C4-2B (cell line): ENCODE results near the gene PLPP4.

Experiments used
- H3K27ac ChIP-seq: fragments of 450-650 bp; 2 replicates; pipeline ENCODE4 v1.5.1; 2017
- CTCF ChIP-seq: fragments of 450-650 bp; conservative IDR thresholded peaks from 2 replicates; pipeline ENCODE4 v1.5.1; 2017; ENCODE audit warnings: mild to moderate bottlenecking
- ZFX ChIP-seq: fragments of 450-650 bp; IDR thresholded peaks from 2 replicates; pipeline ENCODE4 v1.6.1; 2017

Gene PLPP4

DNA sequence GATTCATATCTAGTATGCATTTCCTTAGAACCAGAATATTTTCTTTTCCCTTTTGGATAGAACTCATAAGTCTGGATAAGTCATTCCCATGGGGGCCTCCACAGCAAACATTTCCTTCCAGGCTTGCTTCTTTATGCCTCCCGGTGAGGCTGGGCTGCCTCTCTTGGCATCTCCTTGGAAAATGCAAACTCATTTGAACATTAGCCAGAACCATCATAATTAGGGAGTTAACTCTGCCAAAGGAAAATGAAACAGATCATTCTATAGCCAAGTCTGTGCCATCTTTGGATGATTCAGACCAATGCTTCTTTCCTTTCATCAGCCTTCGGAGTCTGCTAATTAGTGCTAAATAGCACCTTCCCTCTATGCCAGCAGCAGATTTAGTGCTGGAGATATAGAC, 81.1 kb downstream of the PLPP4 start:
- TF ChIP-seq ZFX (no peak), CTCF (no peak)
- no peak overlapping the region for H3K27ac ChIP-seq

DNA sequence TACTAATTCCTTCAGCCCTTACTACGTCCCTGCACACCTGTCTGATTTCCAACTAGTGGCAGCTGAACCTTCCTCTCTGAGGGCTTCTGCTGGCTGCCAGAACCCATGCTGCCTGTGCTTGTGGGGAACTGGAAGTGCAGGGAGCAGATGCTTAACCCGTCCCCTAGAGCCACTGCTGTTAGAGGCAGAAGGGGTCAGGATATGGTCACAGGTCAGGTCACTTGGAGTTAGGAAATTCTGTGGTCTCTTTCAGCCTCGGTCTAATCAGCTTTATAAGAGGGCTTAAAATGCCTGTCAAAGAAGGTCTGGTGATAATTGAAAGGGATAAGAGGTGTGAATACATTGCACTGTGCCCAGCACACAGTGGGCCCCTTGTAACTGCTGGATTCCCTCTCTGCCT, 82.0 kb downstream of the PLPP4 start:
- H3K27ac ChIP-seq, result no peak overlapping the region
- TF ChIP-seq CTCF (no peak), ZFX (no peak)

DNA sequence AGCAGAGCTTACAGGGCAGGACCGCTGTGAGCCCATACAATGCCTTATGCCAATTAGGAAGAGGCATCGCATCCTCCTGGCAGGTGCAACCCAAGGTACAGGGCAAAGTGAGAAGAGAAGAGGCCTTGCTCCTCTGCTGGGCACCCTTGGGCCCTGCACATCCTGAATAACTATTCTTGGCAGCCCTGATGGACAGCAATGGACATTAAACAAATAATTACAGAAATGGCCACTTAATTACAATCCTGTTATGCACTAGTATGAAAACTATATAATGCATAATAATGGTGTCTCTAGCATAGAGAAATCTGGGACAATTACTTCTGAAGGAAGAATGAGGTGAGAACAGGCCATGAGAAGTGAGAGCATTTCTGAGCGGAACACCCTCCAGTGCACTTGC, 83.5 kb downstream of the PLPP4 start:
- no peak overlapping the region for H3K27ac ChIP-seq
- TF ChIP-seq ZFX (no peak), CTCF (no peak)

- no peak for TF ChIP-seq CTCF
- no peak for TF ChIP-seq ZFX
- H3K27ac ChIP-seq, result no peak overlapping the region
These were observed 85.0 kb downstream of the PLPP4 start for GRCh38 chr10:120541984-120542383.

GRCh38 chr10:120542591-120542990, 85.6 kb downstream of the PLPP4 start:
- H3K27ac ChIP-seq, result no peak overlapping the region
- TF ChIP-seq ZFX (no peak), CTCF (no peak)

DNA sequence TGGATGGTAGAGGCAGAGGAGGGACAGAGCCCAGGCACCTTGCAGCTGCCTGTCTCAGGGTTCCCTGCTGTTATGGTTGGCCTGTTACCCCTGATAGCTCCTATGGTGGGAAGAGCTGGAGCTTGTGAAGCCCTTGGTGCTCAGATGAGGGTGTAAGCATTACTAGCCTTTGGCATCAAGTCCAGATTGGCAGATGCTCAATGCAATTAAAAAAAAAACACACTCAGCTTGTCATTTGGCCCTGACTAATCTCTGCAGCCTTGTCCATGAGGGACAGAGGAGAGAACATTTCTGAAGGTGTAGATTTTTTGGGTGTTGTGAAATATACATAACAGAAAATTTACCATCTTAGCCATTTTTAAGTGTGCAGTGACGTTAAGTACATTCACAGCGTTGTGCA, 86.3 kb downstream of the PLPP4 start:
- H3K27ac ChIP-seq, result no peak overlapping the region
- no peak for TF ChIP-seq ZFX
- TF ChIP-seq CTCF, result no peak

- no peak for TF ChIP-seq ZFX
- no peak for TF ChIP-seq CTCF
These were observed 91.2 kb downstream of the PLPP4 start for GRCh38 chr10:120548210-120548609.

GRCh38 chr10:120552262-120552661, 95.2 kb downstream of the PLPP4 start:
- TF ChIP-seq CTCF, result no peak
- no peak for TF ChIP-seq ZFX
- no peak overlapping the region for H3K27ac ChIP-seq

More at GRCh38 chr10:120548210-120548609, 91.2 kb downstream of the PLPP4 start:
- no peak overlapping the region for H3K27ac ChIP-seq
